ENCODE data around the gene MBLAC1.

Gene MBLAC1

GRCh38 chr7:100126931-100127865 lies at the start of gene MBLAC1:
Gene MBLAC1 (plus strand): TSS chr7:100126967. CDS start chr7:100127396, 429 bp downstream.
- peak; percentile 82 to 83 (median 82) for DNase-seq (ENCODE audit: low read depth in 3 of 3)

- no peak for DNase-seq (ENCODE audit: low read depth in 3 of 3)
Measured at GRCh38 chr7:100077205-100077604, 49.6 kb upstream of the MBLAC1 start.

GRCh38 chr7:100079024-100079560 lies 47.7 kb upstream of the MBLAC1 start:
- DNase-seq (ENCODE audit: low read depth in 3 of 3): no peak

GRCh38 chr7:100080907-100081534 lies 45.7 kb upstream of the MBLAC1 start:
- no peak for DNase-seq (ENCODE audit: low read depth in 3 of 3)

- peak; percentile 92 to 97 (median 95) for DNase-seq (ENCODE audit: low read depth in 3 of 3)
Measured at GRCh38 chr7:100081535-100082102, 45.1 kb upstream of the MBLAC1 start, which contains the start of gene ZNF3. Gene ZNF3 (minus strand): TSS chr7:100081723. CDS start chr7:100077357, 4,366 bp downstream.

GRCh38 chr7:100082978-100083377 lies 43.8 kb upstream of the MBLAC1 start:
- no peak for DNase-seq (ENCODE audit: low read depth in 3 of 3)

- no peak for DNase-seq (ENCODE audit: low read depth in 3 of 3)
Measured at GRCh38 chr7:100085515-100085914, 41.3 kb upstream of the MBLAC1 start.

GRCh38 chr7:100087055-100087750 lies 39.6 kb upstream of the MBLAC1 start:
- DNase-seq (ENCODE audit: low read depth in 3 of 3): no peak

GRCh38 chr7:100088095-100088620 lies 38.6 kb upstream of the MBLAC1 start:
- no peak for DNase-seq (ENCODE audit: low read depth in 3 of 3)

- peak; percentile 67 to 84 (median 73) for DNase-seq (ENCODE audit: low read depth in 3 of 3)
Measured at GRCh38 chr7:100088621-100089457, 37.9 kb upstream of the MBLAC1 start, which contains the start of gene COPS6. Gene COPS6 (plus strand): TSS chr7:100088969. CDS start chr7:100088991, 22 bp downstream.

GRCh38 chr7:100089458-100090196 lies 37.1 kb upstream of the MBLAC1 start:
- DNase-seq (ENCODE audit: low read depth in 3 of 3): no peak

GRCh38 chr7:100090527-100091410 lies 36.0 kb upstream of the MBLAC1 start:
- no peak for DNase-seq (ENCODE audit: low read depth in 3 of 3)

GRCh38 chr7:100091411-100092181 lies 35.2 kb upstream of the MBLAC1 start:
- no peak for DNase-seq (ENCODE audit: low read depth in 3 of 3)

- DNase-seq (ENCODE audit: low read depth in 3 of 3): no peak
Measured at GRCh38 chr7:100093054-100093453, 33.7 kb upstream of the MBLAC1 start.

- no peak for DNase-seq (ENCODE audit: low read depth in 3 of 3)
Measured at GRCh38 chr7:100093498-100093897, 33.3 kb upstream of the MBLAC1 start.

GRCh38 chr7:100093925-100094486 lies 32.8 kb upstream of the MBLAC1 start:
- no peak for DNase-seq (ENCODE audit: low read depth in 3 of 3)

- no peak for DNase-seq (ENCODE audit: low read depth in 3 of 3)
Measured at GRCh38 chr7:100095289-100095688, 31.5 kb upstream of the MBLAC1 start.

Data from stimulated activated CD4-positive, alpha-beta T cell treated with anti-CD3 and anti-CD28 coated beads, TNF-alpha, amount 100 ng/mL, for 4 hours (primary cell).